Spleen (tissue), 7 donors: ENCODE data around the gene FADS1.

Experiments
- POLR2A ChIP-seq, 3 donors: fragments of 450-650 bp; IDR thresholded peaks; one replicate each; pipeline ENCODE4 v1.5.1; 2017; ENCODE audit warnings: antibody characterized with exemption in 3 of 3, mild to moderate bottlenecking in 1 of 3
- TF ChIP-seq, protein P1 (sequence below), 11 experiments: fragments of 200-600 bp in 7 of 11; fragments of 450-650 bp in 4 of 11; sonication (generic) in 4 of 11; IDR thresholded peaks in 8 of 11; conservative IDR thresholded peaks in 3 of 11; 1 replicate in 7 of 11; 2 replicates in 4 of 11; pipeline versions ENCODE4 v1.4.0 to v1.8.0; 2016 to 2021; ENCODE audit warnings: antibody characterized with exemption in 11 of 11, inconsistent platforms in 4 of 11, mild to moderate bottlenecking in 1 of 11
- donor health status: DM: no; HTN: no; CAD: no; lungs with moderate emphysema.
- donor health status: DM: no; HTN: no; CAD: no.
- donor health status: DM: no; HTN: no; CAD: no.

DNA sequence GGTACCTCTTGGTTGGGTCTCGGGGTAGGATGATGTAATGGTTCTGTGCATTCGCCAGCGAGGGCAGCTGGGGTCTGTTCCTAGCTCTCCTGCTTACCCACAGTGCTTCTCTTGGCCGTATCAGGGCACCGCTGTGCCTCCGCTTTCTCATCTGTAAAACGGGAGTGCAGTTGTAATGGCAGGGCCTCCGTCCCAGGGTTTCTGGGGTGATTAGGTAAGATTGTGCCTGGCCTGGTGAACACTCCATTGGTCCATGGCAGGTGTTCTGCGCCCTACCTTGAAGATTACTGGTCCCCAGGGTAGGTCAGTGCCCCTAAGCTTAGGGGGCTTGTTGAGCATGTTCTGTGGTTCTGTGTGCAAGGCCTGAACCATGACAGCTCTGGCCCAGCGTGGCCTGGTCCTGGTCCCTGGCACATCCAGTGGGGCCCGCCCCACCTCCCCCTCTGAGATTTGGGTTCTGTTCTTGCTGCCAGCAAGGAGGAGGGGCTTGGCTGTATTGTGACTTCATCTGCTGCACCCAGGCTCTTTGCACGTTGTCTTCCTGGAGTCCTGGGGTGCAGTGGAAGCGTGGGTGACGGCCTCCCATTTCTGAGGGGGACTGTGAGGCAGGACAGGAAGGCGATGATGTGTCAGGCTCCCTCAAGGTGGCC lies 59.5 kb downstream of the FADS1 start:
- TF ChIP-seq, protein P1, sequence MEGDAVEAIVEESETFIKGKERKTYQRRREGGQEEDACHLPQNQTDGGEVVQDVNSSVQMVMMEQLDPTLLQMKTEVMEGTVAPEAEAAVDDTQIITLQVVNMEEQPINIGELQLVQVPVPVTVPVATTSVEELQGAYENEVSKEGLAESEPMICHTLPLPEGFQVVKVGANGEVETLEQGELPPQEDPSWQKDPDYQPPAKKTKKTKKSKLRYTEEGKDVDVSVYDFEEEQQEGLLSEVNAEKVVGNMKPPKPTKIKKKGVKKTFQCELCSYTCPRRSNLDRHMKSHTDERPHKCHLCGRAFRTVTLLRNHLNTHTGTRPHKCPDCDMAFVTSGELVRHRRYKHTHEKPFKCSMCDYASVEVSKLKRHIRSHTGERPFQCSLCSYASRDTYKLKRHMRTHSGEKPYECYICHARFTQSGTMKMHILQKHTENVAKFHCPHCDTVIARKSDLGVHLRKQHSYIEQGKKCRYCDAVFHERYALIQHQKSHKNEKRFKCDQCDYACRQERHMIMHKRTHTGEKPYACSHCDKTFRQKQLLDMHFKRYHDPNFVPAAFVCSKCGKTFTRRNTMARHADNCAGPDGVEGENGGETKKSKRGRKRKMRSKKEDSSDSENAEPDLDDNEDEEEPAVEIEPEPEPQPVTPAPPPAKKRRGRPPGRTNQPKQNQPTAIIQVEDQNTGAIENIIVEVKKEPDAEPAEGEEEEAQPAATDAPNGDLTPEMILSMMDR (IDR thresholded peaks at IDR 0.05 in 8 of 11, conservative IDR thresholded peaks at IDR 0.05 in 3 of 11) = no peak
- TF ChIP-seq POLR2A (IDR thresholded peaks at IDR 0.05) = no peak
